HepG2 (cell line): ENCODE data around the gene CALML6. TPM values are rescaled to one million over a fixed set of nuclear protein-coding genes. Genes with fewer than 3 reads are reported as not detected.

Experiments
- DMAP1 ChIP-seq: IDR thresholded peaks from 2 replicates; pipeline ENCODE4 v1.6.1; 2016
- GFI1 ChIP-seq: sonication (generic); formaldehyde crosslinking; IDR thresholded peaks from 2 replicates; pipeline ENCODE4 v1.5.0; 2020; ENCODE audit warnings: missing genetic modification reagents, mild to moderate bottlenecking, borderline replicate concordance
- NFKB2 ChIP-seq: sonication (generic); formaldehyde crosslinking; IDR thresholded peaks from 2 replicates; pipeline ENCODE4 v1.4.0; 2020; ENCODE audit warnings: missing genetic modification reagents, borderline replicate concordance
- RXRA ChIP-seq: sonication (generic); formaldehyde crosslinking; IDR thresholded peaks from 2 replicates; pipeline ENCODE4 v1.5.1; 2020; ENCODE audit warnings: missing genetic modification reagents
- SATB2 ChIP-seq: sonication (generic); formaldehyde crosslinking; IDR thresholded peaks from 2 replicates; pipeline ENCODE4 v1.5.0; 2020; ENCODE audit warnings: missing genetic modification reagents
- SMC3 ChIP-seq: IDR thresholded peaks from 2 replicates; pipeline ENCODE4 v1.6.1; 2011; ENCODE audit warnings: low read length, improper control_type of control experiment
- TBX2 ChIP-seq: sonication (generic); formaldehyde crosslinking; IDR thresholded peaks from 2 replicates; pipeline ENCODE4 v1.5.0; 2020; ENCODE audit warnings: missing genetic modification reagents, mild to moderate bottlenecking, borderline replicate concordance
- ZFP62 ChIP-seq: sonication (generic); formaldehyde crosslinking; IDR thresholded peaks from 2 replicates; pipeline ENCODE4 v1.4.0; 2020; ENCODE audit warnings: missing genetic modification reagents
- ZNF644 ChIP-seq: IDR thresholded peaks from 2 replicates; pipeline ENCODE4 v1.6.1; 2016; ENCODE audit warnings: low read depth
- polyA plus RNA-seq, 8 experiments: library from polyadenylated mRNA; depleted of rRNA in 3 of 8; stranded (reverse) in 7 of 8; unstranded in 1 of 8; fragments of >200 nt; fragmentation: Illumina TruSeq in 4 of 8; extraction: Trizol in 4 of 8; gene quantifications; 2 replicates each; pipeline versions ENCODE4 v1.2.1 to v1.2.3, GENCODE V29; 2011 to 2016; ENCODE audit warnings: low read depth in 4 of 8, missing spikeins in 1 of 8, mixed read lengths in 1 of 8; ENCODE audit not compliant: insufficient read depth in 1 of 8
- total RNA-seq, 5 experiments: library from RNA; depleted of rRNA; stranded (reverse); fragments of >200 nt; fragmentation: Illumina TruSeq; extraction: Trizol; gene quantifications; 2 replicates each; pipeline ENCODE4 v1.2.3, GENCODE V29; 2016; ENCODE audit warnings: low read depth in 1 of 5
- TF ChIP-seq, protein P1 (sequence below): sonication (generic); formaldehyde crosslinking; IDR thresholded peaks from 2 replicates; pipeline ENCODE4 v1.5.0; 2020; ENCODE audit warnings: missing genetic modification reagents
- TF ChIP-seq, protein P2 (sequence below): IDR thresholded peaks from 2 replicates; pipeline ENCODE4 v1.6.1; 2016; ENCODE audit warnings: missing genetic modification reagents, missing compliant biosample characterization
- TF ChIP-seq, protein P3 (sequence below): IDR thresholded peaks from 2 replicates; pipeline ENCODE4 v1.6.1; 2012; ENCODE audit warnings: low read length, improper control_type of control experiment
- TF ChIP-seq, protein P4 (sequence below): sonication (generic); formaldehyde crosslinking; IDR thresholded peaks from 2 replicates; pipeline ENCODE4 v1.4.0; 2020; ENCODE audit warnings: missing genetic modification reagents, mild to moderate bottlenecking, borderline replicate concordance
- TF ChIP-seq, protein P5 (sequence below): sonication (generic); formaldehyde crosslinking; IDR thresholded peaks from 2 replicates; pipeline ENCODE4 v1.8.0; 2022; ENCODE audit warnings: mild to moderate bottlenecking, missing genetic modification reagents
- TF ChIP-seq, protein P6 (sequence below): sonication (generic); formaldehyde crosslinking; IDR thresholded peaks from 2 replicates; pipeline ENCODE4 v1.5.1; 2020; ENCODE audit warnings: missing genetic modification reagents, mild to moderate bottlenecking, borderline replicate concordance

The CALML6 gene
- total and polyA plus RNA-seq, 2 of the 13 experiments (the other 11 are each of a cell fraction or from before 2014, with no cell fraction given) = 0.11 to 0.12 TPM

DNA sequence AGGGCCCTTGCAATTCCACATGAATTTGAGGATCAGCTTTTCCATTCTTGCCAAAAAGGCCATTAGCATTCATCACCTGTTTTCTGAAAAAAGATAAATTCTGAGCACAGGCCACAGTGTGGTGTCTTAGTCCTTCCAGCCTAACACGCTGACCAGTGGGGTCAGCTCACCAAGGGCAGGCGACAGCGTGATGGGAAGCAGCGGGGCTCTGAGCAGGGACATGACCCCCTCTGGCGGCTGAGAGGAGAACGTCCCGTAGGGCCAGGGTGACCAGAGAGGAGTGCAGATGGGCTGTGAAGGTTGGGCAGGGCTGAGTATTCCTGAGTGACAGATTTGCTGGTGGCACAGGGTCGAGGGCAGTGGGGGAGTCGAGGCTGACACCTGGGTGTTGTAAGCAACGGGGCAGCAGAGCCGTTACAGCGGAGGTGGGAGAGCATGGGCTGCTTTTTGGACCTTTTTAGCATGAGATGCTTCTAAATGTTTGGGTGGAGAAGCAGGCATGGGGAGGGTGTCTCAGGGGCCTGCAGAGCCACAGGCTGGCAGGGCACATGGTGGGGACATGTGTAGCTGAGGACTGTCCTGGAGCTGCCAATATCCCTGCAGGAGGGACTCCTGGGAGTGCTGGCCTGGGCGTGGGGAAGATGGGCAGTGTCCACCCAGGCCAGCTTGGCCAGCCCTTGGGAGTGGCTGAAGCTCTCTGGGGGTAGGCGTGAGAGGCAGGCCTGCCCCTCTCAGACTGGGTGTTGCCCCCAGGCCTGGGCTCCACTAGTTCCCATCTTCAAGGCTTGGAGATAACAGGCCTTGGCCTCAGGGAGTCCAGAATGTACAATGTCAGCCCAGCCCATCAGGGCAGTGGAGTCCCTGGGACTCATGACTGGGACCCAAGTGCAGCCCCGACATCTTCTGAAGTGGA lies 8.6 kb upstream of the CALML6 start (continued):
- TF ChIP-seq, protein P1, sequence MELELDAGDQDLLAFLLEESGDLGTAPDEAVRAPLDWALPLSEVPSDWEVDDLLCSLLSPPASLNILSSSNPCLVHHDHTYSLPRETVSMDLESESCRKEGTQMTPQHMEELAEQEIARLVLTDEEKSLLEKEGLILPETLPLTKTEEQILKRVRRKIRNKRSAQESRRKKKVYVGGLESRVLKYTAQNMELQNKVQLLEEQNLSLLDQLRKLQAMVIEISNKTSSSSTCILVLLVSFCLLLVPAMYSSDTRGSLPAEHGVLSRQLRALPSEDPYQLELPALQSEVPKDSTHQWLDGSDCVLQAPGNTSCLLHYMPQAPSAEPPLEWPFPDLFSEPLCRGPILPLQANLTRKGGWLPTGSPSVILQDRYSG (CRISPR knock-in tag) = no peak
- TF ChIP-seq TBX2 (CRISPR knock-in tag) (peak; percentile 36; the same call in 1 of the 2 replicates), GFI1 (CRISPR knock-in tag) (0 out of 2 replicates have a peak, but pooled peaks have one; percentile 33), DMAP1 (no peak), SATB2 (CRISPR knock-in tag) (no peak), RXRA (CRISPR knock-in tag) (peak; percentile 74), ZFP62 (CRISPR knock-in tag) (no peak), SMC3 (peak; percentile 72), ZNF644 (CRISPR knock-in tag) (0 out of 2 replicates have a peak, but pooled peaks have one; percentile 14), NFKB2 (0 out of 2 replicates have a peak, but pooled peaks have one; percentile 27)
- TF ChIP-seq, protein P2, sequence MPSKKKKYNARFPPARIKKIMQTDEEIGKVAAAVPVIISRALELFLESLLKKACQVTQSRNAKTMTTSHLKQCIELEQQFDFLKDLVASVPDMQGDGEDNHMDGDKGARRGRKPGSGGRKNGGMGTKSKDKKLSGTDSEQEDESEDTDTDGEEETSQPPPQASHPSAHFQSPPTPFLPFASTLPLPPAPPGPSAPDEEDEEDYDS (CRISPR knock-in tag) = 0 out of 2 replicates have a peak, but pooled peaks have one; percentile 22
- TF ChIP-seq, protein P3, sequence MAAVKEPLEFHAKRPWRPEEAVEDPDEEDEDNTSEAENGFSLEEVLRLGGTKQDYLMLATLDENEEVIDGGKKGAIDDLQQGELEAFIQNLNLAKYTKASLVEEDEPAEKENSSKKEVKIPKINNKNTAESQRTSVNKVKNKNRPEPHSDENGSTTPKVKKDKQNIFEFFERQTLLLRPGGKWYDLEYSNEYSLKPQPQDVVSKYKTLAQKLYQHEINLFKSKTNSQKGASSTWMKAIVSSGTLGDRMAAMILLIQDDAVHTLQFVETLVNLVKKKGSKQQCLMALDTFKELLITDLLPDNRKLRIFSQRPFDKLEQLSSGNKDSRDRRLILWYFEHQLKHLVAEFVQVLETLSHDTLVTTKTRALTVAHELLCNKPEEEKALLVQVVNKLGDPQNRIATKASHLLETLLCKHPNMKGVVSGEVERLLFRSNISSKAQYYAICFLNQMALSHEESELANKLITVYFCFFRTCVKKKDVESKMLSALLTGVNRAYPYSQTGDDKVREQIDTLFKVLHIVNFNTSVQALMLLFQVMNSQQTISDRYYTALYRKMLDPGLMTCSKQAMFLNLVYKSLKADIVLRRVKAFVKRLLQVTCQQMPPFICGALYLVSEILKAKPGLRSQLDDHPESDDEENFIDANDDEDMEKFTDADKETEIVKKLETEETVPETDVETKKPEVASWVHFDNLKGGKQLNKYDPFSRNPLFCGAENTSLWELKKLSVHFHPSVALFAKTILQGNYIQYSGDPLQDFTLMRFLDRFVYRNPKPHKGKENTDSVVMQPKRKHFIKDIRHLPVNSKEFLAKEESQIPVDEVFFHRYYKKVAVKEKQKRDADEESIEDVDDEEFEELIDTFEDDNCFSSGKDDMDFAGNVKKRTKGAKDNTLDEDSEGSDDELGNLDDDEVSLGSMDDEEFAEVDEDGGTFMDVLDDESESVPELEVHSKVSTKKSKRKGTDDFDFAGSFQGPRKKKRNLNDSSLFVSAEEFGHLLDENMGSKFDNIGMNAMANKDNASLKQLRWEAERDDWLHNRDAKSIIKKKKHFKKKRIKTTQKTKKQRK = no peak
- TF ChIP-seq, protein P4, sequence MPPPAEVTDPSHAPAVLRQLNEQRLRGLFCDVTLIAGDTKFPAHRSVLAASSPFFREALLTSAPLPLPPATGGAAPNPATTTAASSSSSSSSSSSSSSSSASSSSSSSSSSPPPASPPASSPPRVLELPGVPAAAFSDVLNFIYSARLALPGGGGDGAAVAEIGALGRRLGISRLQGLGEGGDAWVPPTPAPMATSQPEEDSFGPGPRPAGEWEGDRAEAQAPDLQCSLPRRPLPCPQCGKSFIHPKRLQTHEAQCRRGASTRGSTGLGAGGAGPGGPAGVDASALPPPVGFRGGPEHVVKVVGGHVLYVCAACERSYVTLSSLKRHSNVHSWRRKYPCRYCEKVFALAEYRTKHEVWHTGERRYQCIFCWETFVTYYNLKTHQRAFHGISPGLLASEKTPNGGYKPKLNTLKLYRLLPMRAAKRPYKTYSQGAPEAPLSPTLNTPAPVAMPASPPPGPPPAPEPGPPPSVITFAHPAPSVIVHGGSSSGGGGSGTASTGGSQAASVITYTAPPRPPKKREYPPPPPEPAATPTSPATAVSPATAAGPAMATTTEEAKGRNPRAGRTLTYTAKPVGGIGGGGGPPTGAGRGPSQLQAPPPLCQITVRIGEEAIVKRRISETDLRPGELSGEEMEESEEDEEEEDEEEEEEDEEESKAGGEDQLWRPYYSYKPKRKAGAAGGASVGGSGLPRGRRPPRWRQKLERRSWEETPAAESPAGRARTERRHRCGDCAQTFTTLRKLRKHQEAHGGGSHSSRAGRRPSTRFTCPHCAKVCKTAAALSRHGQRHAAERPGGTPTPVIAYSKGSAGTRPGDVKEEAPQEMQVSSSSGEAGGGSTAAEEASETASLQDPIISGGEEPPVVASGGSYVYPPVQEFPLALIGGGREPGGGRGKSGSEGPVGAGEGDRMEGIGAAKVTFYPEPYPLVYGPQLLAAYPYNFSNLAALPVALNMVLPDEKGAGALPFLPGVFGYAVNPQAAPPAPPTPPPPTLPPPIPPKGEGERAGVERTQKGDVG (CRISPR knock-in tag) = 0 out of 2 replicates have a peak, but pooled peaks have one; percentile 22
- TF ChIP-seq, protein P5, sequence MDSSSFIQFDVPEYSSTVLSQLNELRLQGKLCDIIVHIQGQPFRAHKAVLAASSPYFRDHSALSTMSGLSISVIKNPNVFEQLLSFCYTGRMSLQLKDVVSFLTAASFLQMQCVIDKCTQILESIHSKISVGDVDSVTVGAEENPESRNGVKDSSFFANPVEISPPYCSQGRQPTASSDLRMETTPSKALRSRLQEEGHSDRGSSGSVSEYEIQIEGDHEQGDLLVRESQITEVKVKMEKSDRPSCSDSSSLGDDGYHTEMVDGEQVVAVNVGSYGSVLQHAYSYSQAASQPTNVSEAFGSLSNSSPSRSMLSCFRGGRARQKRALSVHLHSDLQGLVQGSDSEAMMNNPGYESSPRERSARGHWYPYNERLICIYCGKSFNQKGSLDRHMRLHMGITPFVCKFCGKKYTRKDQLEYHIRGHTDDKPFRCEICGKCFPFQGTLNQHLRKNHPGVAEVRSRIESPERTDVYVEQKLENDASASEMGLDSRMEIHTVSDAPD (CRISPR knock-in tag) = no peak
- TF ChIP-seq, protein P6, sequence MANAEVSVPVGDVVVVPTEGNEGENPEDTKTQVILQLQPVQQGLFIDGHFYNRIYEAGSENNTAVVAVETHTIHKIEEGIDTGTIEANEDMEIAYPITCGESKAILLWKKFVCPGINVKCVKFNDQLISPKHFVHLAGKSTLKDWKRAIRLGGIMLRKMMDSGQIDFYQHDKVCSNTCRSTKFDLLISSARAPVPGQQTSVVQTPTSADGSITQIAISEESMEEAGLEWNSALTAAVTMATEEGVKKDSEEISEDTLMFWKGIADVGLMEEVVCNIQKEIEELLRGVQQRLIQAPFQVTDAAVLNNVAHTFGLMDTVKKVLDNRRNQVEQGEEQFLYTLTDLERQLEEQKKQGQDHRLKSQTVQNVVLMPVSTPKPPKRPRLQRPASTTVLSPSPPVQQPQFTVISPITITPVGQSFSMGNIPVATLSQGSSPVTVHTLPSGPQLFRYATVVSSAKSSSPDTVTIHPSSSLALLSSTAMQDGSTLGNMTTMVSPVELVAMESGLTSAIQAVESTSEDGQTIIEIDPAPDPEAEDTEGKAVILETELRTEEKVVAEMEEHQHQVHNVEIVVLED (CRISPR knock-in tag) = no peak; the same call in 1 of the 2 replicates
